PC-3 (cell line): ENCODE data around the gene CAND1.

Source experiments
- EZH2 ChIP-seq: fragments of 300-600 bp; sonication (generic); IDR thresholded peaks from one replicate; pipeline ENCODE4 v1.6.1; 2017; ENCODE audit warnings: antibody characterized with exemption, mild to moderate bottlenecking, low read length; ENCODE audit not compliant: unreplicated experiment
- EZH2phosphoT487 ChIP-seq: fragments of 300-600 bp; sonication (generic); IDR thresholded peaks from 2 replicates; pipeline ENCODE4 v1.6.1; 2018; ENCODE audit warnings: mild to moderate bottlenecking, antibody characterized with exemption, low read length, borderline replicate concordance
- TF ChIP-seq, protein P1 (sequence below): fragments of 300-600 bp; sonication (generic); conservative IDR thresholded peaks from 2 replicates; pipeline ENCODE4 v1.5.1; 2017; ENCODE audit warnings: antibody characterized with exemption, low read depth, mild to moderate bottlenecking, low read length

DNA sequence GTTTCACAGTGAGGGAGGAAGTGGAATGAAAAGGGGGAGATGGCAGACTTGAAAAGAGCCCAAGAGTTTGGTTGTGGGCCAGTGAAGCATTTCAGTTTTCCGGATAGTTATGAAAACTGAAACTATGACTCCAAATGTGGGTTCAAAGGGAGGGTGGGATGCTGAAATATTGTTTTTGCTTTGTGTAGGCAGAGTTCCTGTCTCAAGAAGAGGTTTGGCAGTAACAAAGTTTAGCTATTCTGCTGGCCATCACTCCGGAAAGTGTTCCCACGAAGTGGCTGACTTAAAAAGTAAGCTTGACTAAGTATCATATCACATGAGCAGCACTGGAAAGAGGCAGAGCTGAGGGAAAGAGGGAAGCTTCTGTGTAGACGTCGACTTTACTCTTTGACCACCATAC is 85.2 kb downstream of the CAND1 start:
- TF ChIP-seq, protein P1, sequence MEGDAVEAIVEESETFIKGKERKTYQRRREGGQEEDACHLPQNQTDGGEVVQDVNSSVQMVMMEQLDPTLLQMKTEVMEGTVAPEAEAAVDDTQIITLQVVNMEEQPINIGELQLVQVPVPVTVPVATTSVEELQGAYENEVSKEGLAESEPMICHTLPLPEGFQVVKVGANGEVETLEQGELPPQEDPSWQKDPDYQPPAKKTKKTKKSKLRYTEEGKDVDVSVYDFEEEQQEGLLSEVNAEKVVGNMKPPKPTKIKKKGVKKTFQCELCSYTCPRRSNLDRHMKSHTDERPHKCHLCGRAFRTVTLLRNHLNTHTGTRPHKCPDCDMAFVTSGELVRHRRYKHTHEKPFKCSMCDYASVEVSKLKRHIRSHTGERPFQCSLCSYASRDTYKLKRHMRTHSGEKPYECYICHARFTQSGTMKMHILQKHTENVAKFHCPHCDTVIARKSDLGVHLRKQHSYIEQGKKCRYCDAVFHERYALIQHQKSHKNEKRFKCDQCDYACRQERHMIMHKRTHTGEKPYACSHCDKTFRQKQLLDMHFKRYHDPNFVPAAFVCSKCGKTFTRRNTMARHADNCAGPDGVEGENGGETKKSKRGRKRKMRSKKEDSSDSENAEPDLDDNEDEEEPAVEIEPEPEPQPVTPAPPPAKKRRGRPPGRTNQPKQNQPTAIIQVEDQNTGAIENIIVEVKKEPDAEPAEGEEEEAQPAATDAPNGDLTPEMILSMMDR, result no peak
- TF ChIP-seq EZH2phosphoT487 (no peak), EZH2 (no peak)
